ENCODE results near the gene ALKAL2.

GRCh38 chr2:286035-286434 lies 1.9 kb downstream of the ALKAL2 start:
- TF ChIP-seq, protein P1, sequence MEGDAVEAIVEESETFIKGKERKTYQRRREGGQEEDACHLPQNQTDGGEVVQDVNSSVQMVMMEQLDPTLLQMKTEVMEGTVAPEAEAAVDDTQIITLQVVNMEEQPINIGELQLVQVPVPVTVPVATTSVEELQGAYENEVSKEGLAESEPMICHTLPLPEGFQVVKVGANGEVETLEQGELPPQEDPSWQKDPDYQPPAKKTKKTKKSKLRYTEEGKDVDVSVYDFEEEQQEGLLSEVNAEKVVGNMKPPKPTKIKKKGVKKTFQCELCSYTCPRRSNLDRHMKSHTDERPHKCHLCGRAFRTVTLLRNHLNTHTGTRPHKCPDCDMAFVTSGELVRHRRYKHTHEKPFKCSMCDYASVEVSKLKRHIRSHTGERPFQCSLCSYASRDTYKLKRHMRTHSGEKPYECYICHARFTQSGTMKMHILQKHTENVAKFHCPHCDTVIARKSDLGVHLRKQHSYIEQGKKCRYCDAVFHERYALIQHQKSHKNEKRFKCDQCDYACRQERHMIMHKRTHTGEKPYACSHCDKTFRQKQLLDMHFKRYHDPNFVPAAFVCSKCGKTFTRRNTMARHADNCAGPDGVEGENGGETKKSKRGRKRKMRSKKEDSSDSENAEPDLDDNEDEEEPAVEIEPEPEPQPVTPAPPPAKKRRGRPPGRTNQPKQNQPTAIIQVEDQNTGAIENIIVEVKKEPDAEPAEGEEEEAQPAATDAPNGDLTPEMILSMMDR (IDR thresholded peaks at IDR 0.05) = no peak
- TF ChIP-seq POLR2A (IDR thresholded peaks at IDR 0.05) = no peak
